WTC11 (cell line): ENCODE measurements around the gene DUSP18. TPM values are rescaled to one million over a fixed set of nuclear protein-coding genes. Genes with fewer than 3 reads are reported as not detected.

Experiments
- GABPB1 ChIP-seq: sonication (generic); formaldehyde crosslinking; IDR thresholded peaks from 2 replicates; pipeline ENCODE4 v1.8.1; 2023; ENCODE audit warnings: mild to moderate bottlenecking, missing genetic modification reagents
- MYBL2 ChIP-seq: sonication (generic); formaldehyde crosslinking; IDR thresholded peaks from 2 replicates; pipeline ENCODE4 v1.8.1; 2023; ENCODE audit warnings: mild to moderate bottlenecking, moderate library complexity, missing genetic modification reagents
- NR2C2 ChIP-seq: sonication (generic); formaldehyde crosslinking; IDR thresholded peaks from 2 replicates; pipeline ENCODE4 v1.8.0; 2022; ENCODE audit warnings: mild to moderate bottlenecking, missing genetic modification reagents
- NR3C1 ChIP-seq: sonication (generic); formaldehyde crosslinking; conservative IDR thresholded peaks from 2 replicates; pipeline ENCODE4 v1.8.1; 2023; ENCODE audit warnings: low read depth, mild to moderate bottlenecking, missing genetic modification reagents
- ZNF263 ChIP-seq: sonication (generic); formaldehyde crosslinking; IDR thresholded peaks from 2 replicates; pipeline ENCODE4 v1.8.1; 2022; ENCODE audit warnings: low read depth, mild to moderate bottlenecking, moderate library complexity, missing genetic modification reagents
- total RNA-seq: library from RNA; stranded (reverse); gene quantifications from 3 replicates; pipeline ENCODE4 v1.2.3, GENCODE V29; 2021
- TF ChIP-seq, protein P1 (sequence below): sonication (generic); formaldehyde crosslinking; IDR thresholded peaks from 2 replicates; pipeline ENCODE4 v1.8.0; 2023; ENCODE audit warnings: missing genetic modification reagents, mild to moderate bottlenecking, borderline replicate concordance
- TF ChIP-seq, protein P2 (sequence below): sonication (generic); formaldehyde crosslinking; IDR thresholded peaks from 2 replicates; pipeline ENCODE4 v1.8.1; 2022; ENCODE audit warnings: low read depth, missing genetic modification reagents, borderline replicate concordance
- TF ChIP-seq, protein P3 (sequence below): fragments of 250-450 bp; sonication (Bioruptor Pico); IDR thresholded peaks from 2 replicates; pipeline ENCODE4 v1.8.0; 2021; ENCODE audit warnings: mild to moderate bottlenecking
- TF ChIP-seq, protein P4 (sequence below): sonication (generic); formaldehyde crosslinking; IDR thresholded peaks from 2 replicates; pipeline ENCODE4 v1.8.0; 2022; ENCODE audit warnings: missing genetic modification reagents
- TF ChIP-seq, protein P5 (sequence below): sonication (generic); formaldehyde crosslinking; IDR thresholded peaks from 2 replicates; pipeline ENCODE4 v1.8.1; 2022; ENCODE audit warnings: mild to moderate bottlenecking, moderate library complexity, missing genetic modification reagents
- TF ChIP-seq, protein P6 (sequence below): sonication (generic); formaldehyde crosslinking; IDR thresholded peaks from 2 replicates; pipeline ENCODE4 v1.8.1; 2022; ENCODE audit warnings: mild to moderate bottlenecking, missing genetic modification reagents, moderate library complexity, borderline replicate concordance
- TF ChIP-seq, protein P7 (sequence below): fragments of 250-450 bp; sonication (Bioruptor Pico); IDR thresholded peaks from 2 replicates; pipeline ENCODE4 v1.9.0; 2021; ENCODE audit warnings: mild to moderate bottlenecking

Gene DUSP18
- total RNA-seq, 1 experiment from 2014 or later = 4.3 TPM

DNA sequence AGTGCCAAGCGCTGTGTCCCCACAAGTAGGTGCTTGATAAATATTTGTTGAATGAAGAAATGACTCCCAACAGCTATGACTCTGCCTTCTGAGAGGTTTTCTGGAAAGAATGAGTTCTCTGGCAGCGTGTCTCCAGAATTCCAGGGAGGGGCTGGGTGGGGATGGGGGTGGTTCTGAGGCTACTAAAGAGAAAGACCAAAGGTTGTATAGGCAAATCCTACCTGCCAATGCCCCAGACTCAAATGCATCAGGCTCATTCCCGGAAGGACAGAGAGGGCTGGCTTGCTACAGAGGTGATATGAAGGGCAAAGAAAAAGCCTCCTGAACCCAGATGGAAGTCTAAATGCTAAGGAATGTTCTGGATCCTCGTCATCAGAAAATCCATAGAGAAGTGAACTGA, 1.9 kb downstream of the DUSP18 start (continued):
- TF ChIP-seq, protein P1, sequence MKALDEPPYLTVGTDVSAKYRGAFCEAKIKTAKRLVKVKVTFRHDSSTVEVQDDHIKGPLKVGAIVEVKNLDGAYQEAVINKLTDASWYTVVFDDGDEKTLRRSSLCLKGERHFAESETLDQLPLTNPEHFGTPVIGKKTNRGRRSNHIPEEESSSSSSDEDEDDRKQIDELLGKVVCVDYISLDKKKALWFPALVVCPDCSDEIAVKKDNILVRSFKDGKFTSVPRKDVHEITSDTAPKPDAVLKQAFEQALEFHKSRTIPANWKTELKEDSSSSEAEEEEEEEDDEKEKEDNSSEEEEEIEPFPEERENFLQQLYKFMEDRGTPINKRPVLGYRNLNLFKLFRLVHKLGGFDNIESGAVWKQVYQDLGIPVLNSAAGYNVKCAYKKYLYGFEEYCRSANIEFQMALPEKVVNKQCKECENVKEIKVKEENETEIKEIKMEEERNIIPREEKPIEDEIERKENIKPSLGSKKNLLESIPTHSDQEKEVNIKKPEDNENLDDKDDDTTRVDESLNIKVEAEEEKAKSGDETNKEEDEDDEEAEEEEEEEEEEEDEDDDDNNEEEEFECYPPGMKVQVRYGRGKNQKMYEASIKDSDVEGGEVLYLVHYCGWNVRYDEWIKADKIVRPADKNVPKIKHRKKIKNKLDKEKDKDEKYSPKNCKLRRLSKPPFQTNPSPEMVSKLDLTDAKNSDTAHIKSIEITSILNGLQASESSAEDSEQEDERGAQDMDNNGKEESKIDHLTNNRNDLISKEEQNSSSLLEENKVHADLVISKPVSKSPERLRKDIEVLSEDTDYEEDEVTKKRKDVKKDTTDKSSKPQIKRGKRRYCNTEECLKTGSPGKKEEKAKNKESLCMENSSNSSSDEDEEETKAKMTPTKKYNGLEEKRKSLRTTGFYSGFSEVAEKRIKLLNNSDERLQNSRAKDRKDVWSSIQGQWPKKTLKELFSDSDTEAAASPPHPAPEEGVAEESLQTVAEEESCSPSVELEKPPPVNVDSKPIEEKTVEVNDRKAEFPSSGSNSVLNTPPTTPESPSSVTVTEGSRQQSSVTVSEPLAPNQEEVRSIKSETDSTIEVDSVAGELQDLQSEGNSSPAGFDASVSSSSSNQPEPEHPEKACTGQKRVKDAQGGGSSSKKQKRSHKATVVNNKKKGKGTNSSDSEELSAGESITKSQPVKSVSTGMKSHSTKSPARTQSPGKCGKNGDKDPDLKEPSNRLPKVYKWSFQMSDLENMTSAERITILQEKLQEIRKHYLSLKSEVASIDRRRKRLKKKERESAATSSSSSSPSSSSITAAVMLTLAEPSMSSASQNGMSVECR = no peak
- TF ChIP-seq, protein P2, sequence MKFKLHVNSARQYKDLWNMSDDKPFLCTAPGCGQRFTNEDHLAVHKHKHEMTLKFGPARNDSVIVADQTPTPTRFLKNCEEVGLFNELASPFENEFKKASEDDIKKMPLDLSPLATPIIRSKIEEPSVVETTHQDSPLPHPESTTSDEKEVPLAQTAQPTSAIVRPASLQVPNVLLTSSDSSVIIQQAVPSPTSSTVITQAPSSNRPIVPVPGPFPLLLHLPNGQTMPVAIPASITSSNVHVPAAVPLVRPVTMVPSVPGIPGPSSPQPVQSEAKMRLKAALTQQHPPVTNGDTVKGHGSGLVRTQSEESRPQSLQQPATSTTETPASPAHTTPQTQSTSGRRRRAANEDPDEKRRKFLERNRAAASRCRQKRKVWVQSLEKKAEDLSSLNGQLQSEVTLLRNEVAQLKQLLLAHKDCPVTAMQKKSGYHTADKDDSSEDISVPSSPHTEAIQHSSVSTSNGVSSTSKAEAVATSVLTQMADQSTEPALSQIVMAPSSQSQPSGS = no peak
- TF ChIP-seq GABPB1 (CRISPR knock-in tag) = no peak
- TF ChIP-seq NR2C2 (CRISPR knock-in tag) = no peak
- TF ChIP-seq, protein P3, sequence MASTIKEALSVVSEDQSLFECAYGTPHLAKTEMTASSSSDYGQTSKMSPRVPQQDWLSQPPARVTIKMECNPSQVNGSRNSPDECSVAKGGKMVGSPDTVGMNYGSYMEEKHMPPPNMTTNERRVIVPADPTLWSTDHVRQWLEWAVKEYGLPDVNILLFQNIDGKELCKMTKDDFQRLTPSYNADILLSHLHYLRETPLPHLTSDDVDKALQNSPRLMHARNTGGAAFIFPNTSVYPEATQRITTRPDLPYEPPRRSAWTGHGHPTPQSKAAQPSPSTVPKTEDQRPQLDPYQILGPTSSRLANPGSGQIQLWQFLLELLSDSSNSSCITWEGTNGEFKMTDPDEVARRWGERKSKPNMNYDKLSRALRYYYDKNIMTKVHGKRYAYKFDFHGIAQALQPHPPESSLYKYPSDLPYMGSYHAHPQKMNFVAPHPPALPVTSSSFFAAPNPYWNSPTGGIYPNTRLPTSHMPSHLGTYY = no peak
- no peak for TF ChIP-seq NR3C1
- TF ChIP-seq, protein P4, sequence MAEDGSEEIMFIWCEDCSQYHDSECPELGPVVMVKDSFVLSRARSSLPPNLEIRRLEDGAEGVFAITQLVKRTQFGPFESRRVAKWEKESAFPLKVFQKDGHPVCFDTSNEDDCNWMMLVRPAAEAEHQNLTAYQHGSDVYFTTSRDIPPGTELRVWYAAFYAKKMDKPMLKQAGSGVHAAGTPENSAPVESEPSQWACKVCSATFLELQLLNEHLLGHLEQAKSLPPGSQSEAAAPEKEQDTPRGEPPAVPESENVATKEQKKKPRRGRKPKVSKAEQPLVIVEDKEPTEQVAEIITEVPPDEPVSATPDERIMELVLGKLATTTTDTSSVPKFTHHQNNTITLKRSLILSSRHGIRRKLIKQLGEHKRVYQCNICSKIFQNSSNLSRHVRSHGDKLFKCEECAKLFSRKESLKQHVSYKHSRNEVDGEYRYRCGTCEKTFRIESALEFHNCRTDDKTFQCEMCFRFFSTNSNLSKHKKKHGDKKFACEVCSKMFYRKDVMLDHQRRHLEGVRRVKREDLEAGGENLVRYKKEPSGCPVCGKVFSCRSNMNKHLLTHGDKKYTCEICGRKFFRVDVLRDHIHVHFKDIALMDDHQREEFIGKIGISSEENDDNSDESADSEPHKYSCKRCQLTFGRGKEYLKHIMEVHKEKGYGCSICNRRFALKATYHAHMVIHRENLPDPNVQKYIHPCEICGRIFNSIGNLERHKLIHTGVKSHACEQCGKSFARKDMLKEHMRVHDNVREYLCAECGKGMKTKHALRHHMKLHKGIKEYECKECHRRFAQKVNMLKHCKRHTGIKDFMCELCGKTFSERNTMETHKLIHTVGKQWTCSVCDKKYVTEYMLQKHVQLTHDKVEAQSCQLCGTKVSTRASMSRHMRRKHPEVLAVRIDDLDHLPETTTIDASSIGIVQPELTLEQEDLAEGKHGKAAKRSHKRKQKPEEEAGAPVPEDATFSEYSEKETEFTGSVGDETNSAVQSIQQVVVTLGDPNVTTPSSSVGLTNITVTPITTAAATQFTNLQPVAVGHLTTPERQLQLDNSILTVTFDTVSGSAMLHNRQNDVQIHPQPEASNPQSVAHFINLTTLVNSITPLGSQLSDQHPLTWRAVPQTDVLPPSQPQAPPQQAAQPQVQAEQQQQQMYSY = no peak
- no peak for TF ChIP-seq MYBL2
- TF ChIP-seq ZNF263 (CRISPR knock-in tag) = no peak
- TF ChIP-seq, protein P5, sequence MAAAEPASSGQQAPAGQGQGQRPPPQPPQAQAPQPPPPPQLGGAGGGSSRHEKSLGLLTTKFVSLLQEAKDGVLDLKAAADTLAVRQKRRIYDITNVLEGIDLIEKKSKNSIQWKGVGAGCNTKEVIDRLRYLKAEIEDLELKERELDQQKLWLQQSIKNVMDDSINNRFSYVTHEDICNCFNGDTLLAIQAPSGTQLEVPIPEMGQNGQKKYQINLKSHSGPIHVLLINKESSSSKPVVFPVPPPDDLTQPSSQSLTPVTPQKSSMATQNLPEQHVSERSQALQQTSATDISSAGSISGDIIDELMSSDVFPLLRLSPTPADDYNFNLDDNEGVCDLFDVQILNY (CRISPR knock-in tag) = no peak
- TF ChIP-seq, protein P6, sequence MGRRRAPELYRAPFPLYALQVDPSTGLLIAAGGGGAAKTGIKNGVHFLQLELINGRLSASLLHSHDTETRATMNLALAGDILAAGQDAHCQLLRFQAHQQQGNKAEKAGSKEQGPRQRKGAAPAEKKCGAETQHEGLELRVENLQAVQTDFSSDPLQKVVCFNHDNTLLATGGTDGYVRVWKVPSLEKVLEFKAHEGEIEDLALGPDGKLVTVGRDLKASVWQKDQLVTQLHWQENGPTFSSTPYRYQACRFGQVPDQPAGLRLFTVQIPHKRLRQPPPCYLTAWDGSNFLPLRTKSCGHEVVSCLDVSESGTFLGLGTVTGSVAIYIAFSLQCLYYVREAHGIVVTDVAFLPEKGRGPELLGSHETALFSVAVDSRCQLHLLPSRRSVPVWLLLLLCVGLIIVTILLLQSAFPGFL = no peak
- TF ChIP-seq, protein P7, sequence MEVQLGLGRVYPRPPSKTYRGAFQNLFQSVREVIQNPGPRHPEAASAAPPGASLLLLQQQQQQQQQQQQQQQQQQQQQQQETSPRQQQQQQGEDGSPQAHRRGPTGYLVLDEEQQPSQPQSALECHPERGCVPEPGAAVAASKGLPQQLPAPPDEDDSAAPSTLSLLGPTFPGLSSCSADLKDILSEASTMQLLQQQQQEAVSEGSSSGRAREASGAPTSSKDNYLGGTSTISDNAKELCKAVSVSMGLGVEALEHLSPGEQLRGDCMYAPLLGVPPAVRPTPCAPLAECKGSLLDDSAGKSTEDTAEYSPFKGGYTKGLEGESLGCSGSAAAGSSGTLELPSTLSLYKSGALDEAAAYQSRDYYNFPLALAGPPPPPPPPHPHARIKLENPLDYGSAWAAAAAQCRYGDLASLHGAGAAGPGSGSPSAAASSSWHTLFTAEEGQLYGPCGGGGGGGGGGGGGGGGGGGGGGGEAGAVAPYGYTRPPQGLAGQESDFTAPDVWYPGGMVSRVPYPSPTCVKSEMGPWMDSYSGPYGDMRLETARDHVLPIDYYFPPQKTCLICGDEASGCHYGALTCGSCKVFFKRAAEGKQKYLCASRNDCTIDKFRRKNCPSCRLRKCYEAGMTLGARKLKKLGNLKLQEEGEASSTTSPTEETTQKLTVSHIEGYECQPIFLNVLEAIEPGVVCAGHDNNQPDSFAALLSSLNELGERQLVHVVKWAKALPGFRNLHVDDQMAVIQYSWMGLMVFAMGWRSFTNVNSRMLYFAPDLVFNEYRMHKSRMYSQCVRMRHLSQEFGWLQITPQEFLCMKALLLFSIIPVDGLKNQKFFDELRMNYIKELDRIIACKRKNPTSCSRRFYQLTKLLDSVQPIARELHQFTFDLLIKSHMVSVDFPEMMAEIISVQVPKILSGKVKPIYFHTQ (CRISPR knock-in tag) = no peak
